Activated T-cell treated with anti-CD3 and anti-CD28 coated beads for 4 hours (primary cell): ENCODE data around the gene TERF2IP.

Experiments
- DNase-seq: peaks from one replicate; pipeline ENCODE4 v3.0.0-alpha.2; 2020

The TERF2IP gene

GRCh38 chr16:75640598-75640997, 7.0 kb upstream of the TERF2IP start:
- no peak for DNase-seq

- DNase-seq, result no peak
These were observed 3.1 kb upstream of the TERF2IP start for GRCh38 chr16:75644240-75645012.

GRCh38 chr16:75647112-75647491, 471 bp upstream of the TERF2IP start:
- peak; percentile 18 for DNase-seq

GRCh38 chr16:75648265-75649076, 898 bp downstream of the TERF2IP start:
- DNase-seq, result peak; percentile 84

GRCh38 chr16:75653922-75654321, 6.3 kb downstream of the TERF2IP start:
- no peak for DNase-seq

GRCh38 chr16:75658175-75658574, 10.6 kb downstream of the TERF2IP start:
- no peak for DNase-seq

GRCh38 chr16:75660321-75660720, 12.7 kb downstream of the TERF2IP start:
- no peak for DNase-seq

- no peak for DNase-seq
These were observed 13.2 kb downstream of the TERF2IP start for GRCh38 chr16:75660726-75661302.

GRCh38 chr16:75667503-75667902, 19.9 kb downstream of the TERF2IP start:
- no peak for DNase-seq

- no peak for DNase-seq
These were observed 29.3 kb downstream of the TERF2IP start, which contains the start of gene CPHXL2 for GRCh38 chr16:75676909-75677308. Gene CPHXL2, minus strand, starts transcription at chr16:75677009. Its CDS starts 10 bp downstream, at chr16:75676999.

- DNase-seq, result no peak
These were observed 31.8 kb downstream of the TERF2IP start for GRCh38 chr16:75679366-75679765.

GRCh38 chr16:75682308-75682707, 34.7 kb downstream of the TERF2IP start:
- no peak for DNase-seq

GRCh38 chr16:75687361-75687760, 39.8 kb downstream of the TERF2IP start:
- DNase-seq, result no peak

- no peak for DNase-seq
These were observed 48.1 kb downstream of the TERF2IP start for GRCh38 chr16:75695708-75696107.

GRCh38 chr16:75697571-75697970, 50.0 kb downstream of the TERF2IP start:
- DNase-seq, result no peak

GRCh38 chr16:75701361-75701760, 53.8 kb downstream of the TERF2IP start, which contains the start of gene DUXB:
Gene DUXB, minus strand, starts transcription at chr16:75701461. Its CDS starts 43 bp downstream, at chr16:75701418.
- DNase-seq, result no peak

GRCh38 chr16:75702242-75702641, 54.7 kb downstream of the TERF2IP start:
- DNase-seq, result no peak

GRCh38 chr16:75703306-75703705, 55.7 kb downstream of the TERF2IP start:
- no peak for DNase-seq
